IPS DF 19.7 (cell line): ENCODE results near the gene NR5A1.

Source experiments
- DNase-seq: peaks from one replicate; pipeline ENCODE4 v3.0.0-alpha.2; 2013; ENCODE audit warnings: low read depth, low spot score

The NR5A1 gene

GRCh38 chr9:124506931-124507879 lies at the start of gene NR5A1:
TSS of gene NR5A1 (minus strand) at chr9:124507399. CDS start at chr9:124503395, 4,004 bp downstream.
- DNase-seq, result no peak

DNA sequence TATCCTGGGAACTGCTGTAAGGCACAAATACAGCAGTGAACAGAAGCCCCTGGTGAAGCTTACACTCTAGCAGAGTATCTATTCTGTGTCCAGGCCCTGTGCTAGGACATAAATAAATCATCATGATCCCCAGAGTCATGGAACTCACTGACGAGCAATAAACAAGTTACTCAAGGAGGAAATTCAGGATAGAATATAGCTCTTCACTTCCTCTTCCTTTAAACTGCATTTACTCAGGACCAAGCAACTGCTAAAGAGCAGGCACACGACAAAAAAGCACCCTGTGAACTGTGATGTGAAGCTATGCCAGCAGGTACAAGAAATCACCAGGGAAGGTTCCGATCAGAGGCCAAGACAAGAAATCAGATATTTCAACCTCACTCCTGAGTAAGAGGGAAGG lies 47.8 kb upstream of the NR5A1 start:
- no peak for DNase-seq

- DNase-seq, result no peak
Observed at GRCh38 chr9:124553738-124554137, 46.5 kb upstream of the NR5A1 start.

DNA sequence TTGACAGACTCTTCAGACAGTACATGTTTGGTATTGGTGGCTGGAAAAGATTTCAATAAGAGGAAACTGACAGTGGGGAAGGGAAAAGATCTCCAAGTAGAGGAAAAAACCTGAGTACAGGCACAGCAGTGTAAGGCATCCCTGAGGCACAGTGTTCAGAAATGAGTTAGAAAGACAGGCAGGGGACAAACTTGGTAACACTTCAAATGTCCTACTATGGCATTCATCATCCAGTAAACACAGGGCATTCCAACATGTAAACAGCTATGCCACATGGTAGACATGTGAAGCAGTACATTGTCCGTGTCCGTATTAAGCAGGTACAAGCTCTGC lies 45.0 kb upstream of the NR5A1 start:
- no peak for DNase-seq

- DNase-seq, result no peak
Observed at GRCh38 chr9:124551472-124552272, 44.5 kb upstream of the NR5A1 start.

DNA sequence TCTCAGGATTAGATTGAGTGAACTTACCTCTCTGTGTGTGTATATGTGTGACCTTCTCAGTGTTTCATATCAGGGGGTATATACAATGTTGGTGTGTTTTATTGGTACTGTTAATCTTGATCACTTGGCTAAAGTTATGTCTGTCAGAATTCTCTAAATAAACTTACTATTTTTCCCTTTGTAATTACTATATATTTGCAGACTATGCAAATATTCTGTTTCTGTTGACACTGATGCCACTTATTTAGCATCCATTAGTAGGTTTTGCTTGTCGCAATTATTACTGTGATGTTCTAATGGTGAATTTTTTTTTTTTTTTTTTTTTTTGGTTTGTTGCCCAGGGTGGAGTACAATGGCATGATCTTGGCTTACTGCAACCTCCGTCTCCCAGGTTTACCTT lies 42.9 kb upstream of the NR5A1 start:
- DNase-seq, result no peak

- no peak for DNase-seq
Observed at GRCh38 chr9:124549016-124549415, 41.8 kb upstream of the NR5A1 start.

GRCh38 chr9:124544535-124544934 lies 37.3 kb upstream of the NR5A1 start:
- DNase-seq, result no peak

DNA sequence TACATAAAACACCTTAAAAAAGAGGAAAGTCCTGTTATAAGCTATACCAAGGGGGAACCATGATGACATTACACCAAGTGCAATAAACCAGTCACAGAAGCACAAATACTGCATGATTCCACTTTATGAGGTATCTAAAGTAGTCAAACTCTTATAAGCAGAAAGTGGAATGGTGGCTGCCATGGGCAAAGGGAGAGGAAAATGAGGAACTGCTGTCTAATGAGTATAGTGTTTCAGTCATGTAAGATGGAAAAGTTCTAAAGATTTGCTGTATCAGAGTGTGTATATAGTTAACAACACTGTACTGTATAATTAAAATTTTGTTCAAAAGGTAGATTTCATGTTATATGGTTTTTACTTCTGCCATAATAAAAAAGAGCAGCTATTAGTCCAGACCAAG lies 34.6 kb upstream of the NR5A1 start:
- DNase-seq, result no peak

- no peak for DNase-seq
Observed at GRCh38 chr9:124537926-124538325, 30.7 kb upstream of the NR5A1 start.

GRCh38 chr9:124535846-124536245 lies 28.6 kb upstream of the NR5A1 start:
- DNase-seq, result no peak

DNA sequence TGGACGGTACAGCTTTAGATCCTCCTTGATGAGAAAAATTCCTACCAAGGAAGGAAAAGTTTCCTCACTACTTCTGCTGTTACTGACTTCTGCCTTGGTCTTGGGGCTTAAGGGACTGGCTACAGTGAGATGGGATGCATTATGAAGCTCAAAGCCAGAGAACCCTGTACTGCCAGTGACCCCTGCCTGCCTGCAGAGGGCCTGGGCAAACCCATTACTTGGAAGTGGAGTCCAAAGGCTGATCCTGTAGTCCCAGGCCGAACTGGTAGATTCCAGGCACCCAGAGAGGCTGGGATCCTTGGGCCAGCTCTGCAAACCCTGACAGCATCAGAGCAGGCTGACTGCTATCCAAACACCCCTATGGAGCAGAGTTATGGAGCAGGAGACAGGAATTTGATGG lies 25.7 kb upstream of the NR5A1 start:
- no peak for DNase-seq

DNA sequence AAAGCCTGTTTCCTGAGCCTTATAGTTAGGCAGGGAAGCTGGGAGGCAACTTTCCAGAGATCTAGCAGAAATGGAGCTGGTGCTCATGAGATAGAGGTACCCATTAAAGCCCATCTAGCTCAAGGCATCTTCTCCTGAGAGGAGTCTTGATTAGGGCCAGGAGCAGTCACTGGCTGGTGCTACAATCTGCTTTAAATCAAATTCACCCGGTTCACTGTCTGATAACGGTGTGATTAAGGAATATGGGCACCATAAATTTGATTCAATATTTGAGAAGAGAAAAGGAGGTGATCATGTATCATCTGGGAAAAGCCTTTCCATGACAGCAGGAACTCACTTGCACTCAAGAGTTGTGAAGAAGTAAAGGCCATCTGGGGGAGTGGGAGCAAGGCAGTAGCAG lies 23.9 kb upstream of the NR5A1 start:
- DNase-seq, result no peak

DNA sequence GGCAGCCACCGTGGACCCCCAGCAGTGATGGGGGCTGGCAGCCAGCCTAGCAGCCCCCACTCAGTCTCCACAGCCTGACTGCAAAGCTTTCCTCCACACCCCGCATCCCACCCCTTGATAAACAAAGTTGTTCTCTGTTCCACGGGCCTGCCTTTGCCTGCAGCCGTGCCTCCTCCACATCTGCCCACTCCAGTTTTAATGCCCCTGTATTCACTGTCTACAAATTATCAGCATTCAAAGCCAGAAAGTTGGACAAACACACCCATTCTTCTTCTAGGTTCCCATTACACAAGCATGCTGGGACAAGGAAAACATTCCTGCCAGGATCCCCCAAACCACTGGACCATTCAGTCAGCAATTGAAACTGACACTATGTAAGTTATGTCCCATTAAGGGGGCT lies 23.0 kb upstream of the NR5A1 start:
- DNase-seq, result no peak

DNA sequence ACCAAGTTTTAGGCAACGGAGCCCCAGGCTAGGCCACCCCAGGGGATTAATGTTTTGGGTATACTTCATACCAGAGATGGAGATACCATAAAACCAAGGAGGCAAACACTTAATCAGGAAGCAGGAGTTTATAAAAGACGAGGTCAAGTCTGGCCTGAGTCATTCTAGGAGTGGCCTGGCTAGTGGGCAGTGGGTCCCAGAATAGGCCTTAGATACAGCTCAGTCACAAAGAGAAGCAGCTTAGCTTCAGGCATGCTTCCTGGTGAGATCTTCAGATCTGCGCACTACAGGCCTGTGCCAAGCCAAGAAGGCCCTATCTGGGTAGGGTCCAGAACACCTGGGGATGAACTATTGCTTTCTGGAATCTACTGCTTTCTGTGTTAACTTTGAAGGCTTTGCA lies 20.6 kb upstream of the NR5A1 start:
- no peak for DNase-seq

DNA sequence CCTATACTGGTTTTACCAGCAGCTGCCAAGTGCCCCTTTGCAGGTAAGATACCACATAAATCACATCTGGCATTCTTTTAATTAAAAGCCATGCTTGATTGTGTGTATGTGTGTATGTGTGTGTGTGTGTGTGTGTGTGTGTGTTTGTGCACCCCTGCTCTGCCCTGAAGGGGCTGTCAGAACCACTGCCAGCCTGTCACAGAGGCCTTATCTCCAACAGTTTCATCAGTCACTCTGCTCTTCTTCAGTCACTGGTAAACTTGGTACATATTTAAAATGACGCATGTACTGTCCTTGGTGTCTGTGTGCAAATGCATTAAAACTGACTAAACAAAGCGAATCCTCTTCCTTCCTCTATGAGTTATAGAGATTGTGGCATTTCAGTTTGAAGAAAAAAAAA lies 19.0 kb upstream of the NR5A1 start:
- DNase-seq, result no peak

GRCh38 chr9:124522121-124523098 lies 15.2 kb upstream of the NR5A1 start:
- no peak for DNase-seq

GRCh38 chr9:124521142-124521541 lies 13.9 kb upstream of the NR5A1 start:
- no peak for DNase-seq

- no peak for DNase-seq
Observed at GRCh38 chr9:124520206-124520596, 13.0 kb upstream of the NR5A1 start.

DNA sequence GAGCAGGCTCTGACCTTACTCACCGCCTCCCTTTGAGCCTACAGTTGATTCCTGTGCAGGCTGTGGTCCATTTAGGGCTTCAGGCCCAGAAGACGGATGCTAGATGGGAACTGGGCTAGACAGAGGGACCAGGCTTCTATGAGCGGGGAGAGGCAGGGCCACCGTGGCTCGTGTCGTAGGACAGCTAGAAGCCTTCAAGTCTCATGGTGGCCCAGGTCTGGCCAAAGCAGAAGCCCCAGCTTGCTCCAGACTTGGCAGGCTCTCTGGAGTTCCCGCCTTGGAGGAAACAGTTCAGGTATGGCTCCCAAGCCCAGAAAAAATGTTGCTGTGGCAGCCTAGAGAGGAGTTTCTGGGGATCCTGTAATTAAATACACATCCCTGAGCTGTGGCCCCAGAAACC lies 10.9 kb upstream of the NR5A1 start:
- no peak for DNase-seq

DNA sequence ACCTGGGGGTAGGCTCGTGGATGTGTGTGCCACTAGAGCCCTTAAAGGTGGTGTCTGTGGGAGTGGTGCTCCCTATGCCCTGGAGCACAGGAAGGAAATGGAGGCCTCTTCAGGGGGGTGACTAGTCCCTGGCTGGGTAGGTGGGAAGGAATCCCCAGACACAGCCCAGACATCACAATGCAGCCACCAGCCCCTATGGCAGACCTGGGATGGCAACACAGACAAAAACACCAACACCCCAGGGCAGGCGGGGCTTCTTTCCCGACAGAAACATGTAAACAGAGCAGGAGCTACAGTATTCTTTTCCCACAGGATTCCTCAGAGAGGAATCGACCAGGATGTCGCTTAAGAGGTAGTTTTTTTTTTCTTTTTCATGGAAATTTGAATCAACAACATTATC lies 10.4 kb upstream of the NR5A1 start:
- DNase-seq, result no peak

DNA sequence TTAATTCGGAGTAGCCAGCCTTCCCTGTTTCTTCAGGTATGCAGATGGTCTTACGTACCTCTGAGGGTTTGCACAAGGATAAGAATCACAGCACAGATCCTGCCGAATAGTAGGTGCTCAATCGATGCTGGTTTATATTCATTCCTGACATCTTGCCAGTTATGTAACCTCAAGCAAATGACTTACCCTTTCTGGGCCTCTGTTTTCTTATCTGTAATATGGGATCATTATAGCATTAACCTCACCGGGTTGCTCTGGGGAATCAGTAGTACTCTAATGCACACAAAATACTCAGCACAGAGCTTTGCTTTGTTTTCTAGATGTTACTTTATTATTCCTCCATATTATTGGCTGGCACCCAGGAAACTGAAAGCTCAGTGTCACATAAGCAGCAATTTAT lies 7.7 kb upstream of the NR5A1 start:
- DNase-seq, result no peak
